Left ventricle myocardium inferior (tissue), 1 donor: ENCODE measurements around the gene RFX6. TPM values are rescaled to one million over a fixed set of nuclear protein-coding genes. Genes with fewer than 3 reads are reported as not detected.

ENCODE experiments used
- DNase-seq: peaks from one replicate; pipeline ENCODE4 v3.0.0-alpha.2; 2020
- H3K27ac ChIP-seq: fragments of 200-600 bp; replicated peaks from 2 replicates; pipeline ENCODE4 v1.8.0; 2021
- H3K27me3 ChIP-seq: fragments of 200-600 bp; 2 replicates; pipeline ENCODE4 v1.8.0; 2021; ENCODE audit warnings: low read depth
- H3K36me3 ChIP-seq: fragments of 200-600 bp; 2 replicates; pipeline ENCODE4 v1.8.0; 2021
- H3K4me1 ChIP-seq: fragments of 200-600 bp; 2 replicates; pipeline ENCODE4 v1.8.0; 2021
- H3K4me3 ChIP-seq: fragments of 200-600 bp; 2 replicates; pipeline ENCODE4 v1.8.0; 2021; ENCODE audit warnings: mild to moderate bottlenecking, moderate library complexity
- H3K9me3 ChIP-seq: fragments of 200-600 bp; replicated peaks from 2 replicates; pipeline ENCODE4 v1.8.0; 2021
- CTCF ChIP-seq: fragments of 200-600 bp; IDR thresholded peaks from 2 replicates; pipeline ENCODE4 v1.8.0; 2021; ENCODE audit warnings: antibody characterized with exemption, mild to moderate bottlenecking, borderline replicate concordance
- intact Hi-C: fragments of 100-400 bp; cut with micrococcal nuclease; formaldehyde crosslinking; loops from one replicate; pipeline ENCODE4 v1.11.0; 2022
- total RNA-seq: library from RNA; stranded (reverse); fragmentation: NEBNext Ultra II Directional; extraction: Animal tissue kit (Norgen Biotek cat#: 25700); gene quantifications from one replicate; pipeline ENCODE4 v1.2.1, GENCODE V29; 2021
- donor health status: DM: no; HTN: yes; CAD: no; lungs with severe emphysema.

Gene RFX6
- total RNA-seq, 1 donor from 2014 or later = not detected

DNA sequence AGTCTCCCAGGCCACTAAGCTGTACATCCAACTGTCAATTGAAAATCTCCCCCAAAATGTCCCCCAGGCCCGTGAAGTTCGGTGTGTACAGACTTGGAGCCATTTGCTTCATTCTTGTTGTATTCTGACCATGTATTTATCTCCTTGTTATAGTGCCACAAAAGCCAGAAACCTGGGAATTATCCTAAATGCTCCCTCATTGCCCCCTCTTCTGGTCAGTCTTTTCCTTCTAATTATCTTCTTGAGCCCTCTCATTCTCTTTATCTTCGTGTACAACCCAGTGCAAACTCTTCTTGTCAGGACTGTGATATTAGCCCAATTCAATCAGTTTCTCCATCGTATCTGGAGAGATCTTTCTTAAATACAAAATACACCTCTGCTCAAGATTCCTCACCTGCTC lies 64.7 kb downstream of the RFX6 start:
- no peak overlapping the region for H3K27ac ChIP-seq
- no peaks in the 10 kb centered on the region for H3K4me1 ChIP-seq
- peaks cover 9% of the 10 kb centered on the region for H3K27me3 ChIP-seq
- intact Hi-C loops = no loop called here
- H3K9me3 ChIP-seq = no peaks in the 10 kb centered on the region
- H3K4me3 ChIP-seq = no peak overlapping the region
- DNase-seq = no peak
- H3K36me3 ChIP-seq = no peaks in the 10 kb centered on the region
- no peak for TF ChIP-seq CTCF

GRCh38 chr6:116945809-116946208 lies 68.8 kb downstream of the RFX6 start:
- Histone ChIP-seq H3K27me3 (peaks cover 9% of the 10 kb centered on the region), H3K36me3 (no peaks in the 10 kb centered on the region), H3K9me3 (no peaks in the 10 kb centered on the region), H3K4me3 (no peak overlapping the region), H3K4me1 (no peaks in the 10 kb centered on the region), H3K27ac (no peak overlapping the region)
- TF ChIP-seq CTCF = no peak
- no peak for DNase-seq
- intact Hi-C loops = no loop called here

DNA sequence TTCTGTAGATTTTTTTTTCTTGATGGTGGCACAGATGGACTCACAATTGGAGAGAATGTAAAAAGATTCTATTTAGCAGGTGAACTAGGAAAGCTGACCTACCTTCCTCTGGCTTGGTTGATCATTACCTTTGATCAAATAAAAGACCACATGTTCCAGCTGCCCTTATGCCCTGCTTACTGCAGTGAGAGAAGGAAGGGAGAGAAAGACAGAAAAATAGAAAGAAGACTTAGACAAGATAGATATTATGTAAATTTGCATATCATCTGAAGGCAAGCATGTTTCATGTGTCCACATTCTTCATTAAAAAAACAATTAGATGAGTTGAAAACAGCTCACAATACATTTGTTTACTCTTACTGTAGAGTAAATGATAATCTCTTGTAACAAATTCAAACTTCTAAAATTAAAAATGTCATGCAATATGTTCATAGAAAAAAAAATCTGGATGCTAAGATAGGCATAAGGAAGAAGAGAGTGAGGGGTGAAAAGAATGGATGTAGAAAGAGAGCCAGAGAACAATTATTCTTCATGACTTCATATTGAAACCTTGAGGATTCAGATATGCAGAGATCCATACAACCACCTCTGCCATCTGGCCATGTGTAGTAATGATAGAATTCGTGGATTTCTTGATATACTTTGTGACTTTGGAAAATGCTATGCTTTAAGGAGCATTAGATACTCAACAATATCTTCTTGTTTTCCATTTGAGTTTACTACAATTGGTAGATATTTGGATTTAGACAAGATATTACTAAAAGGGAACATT lies 71.7 kb downstream of the RFX6 start:
- Histone ChIP-seq H3K4me1 (no peaks in the 10 kb centered on the region), H3K36me3 (no peaks in the 10 kb centered on the region), H3K27me3 (no peaks in the 10 kb centered on the region), H3K4me3 (no peak overlapping the region), H3K27ac (no peak overlapping the region), H3K9me3 (no peaks in the 10 kb centered on the region)
- intact Hi-C loops = no loop called here
- no peak for TF ChIP-seq CTCF
- no peak for DNase-seq

GRCh38 chr6:116949964-116950363 lies 72.9 kb downstream of the RFX6 start:
- H3K36me3 ChIP-seq = no peaks in the 10 kb centered on the region
- no peaks in the 10 kb centered on the region for H3K9me3 ChIP-seq
- intact Hi-C loops = no loop called here
- H3K27me3 ChIP-seq = no peaks in the 10 kb centered on the region
- no peak overlapping the region for H3K4me3 ChIP-seq
- H3K27ac ChIP-seq = no peak overlapping the region
- H3K4me1 ChIP-seq = no peaks in the 10 kb centered on the region
- TF ChIP-seq CTCF = no peak
- DNase-seq = no peak

DNA sequence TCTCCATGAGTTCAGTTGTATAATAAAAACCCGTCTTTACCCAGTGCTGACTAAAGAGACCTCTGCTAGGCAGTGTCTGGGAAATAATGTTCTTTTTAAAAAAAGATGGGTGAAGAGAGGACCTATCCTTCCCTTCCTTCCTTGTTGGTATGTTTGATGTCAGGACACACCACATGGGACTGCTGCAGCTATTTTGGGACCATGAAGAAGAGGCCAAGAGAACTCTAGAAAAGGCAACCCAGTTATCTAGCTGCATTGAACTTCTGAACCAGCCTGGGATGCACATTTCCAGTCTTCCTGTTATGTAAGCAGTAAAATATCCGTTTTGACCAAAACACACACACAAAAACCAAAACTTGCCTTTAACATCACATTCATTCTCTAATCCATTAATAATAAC lies 77.3 kb downstream of the RFX6 start:
- intact Hi-C loops = no loop called here
- H3K27ac ChIP-seq = no peak overlapping the region
- no peaks in the 10 kb centered on the region for H3K27me3 ChIP-seq
- H3K36me3 ChIP-seq = no peaks in the 10 kb centered on the region
- no peaks in the 10 kb centered on the region for H3K4me1 ChIP-seq
- no peaks in the 10 kb centered on the region for H3K9me3 ChIP-seq
- H3K4me3 ChIP-seq = no peak overlapping the region
- no peak for TF ChIP-seq CTCF
- DNase-seq = no peak
